C1 segment of cervical spinal cord (tissue), 14 donors: ENCODE measurements around the gene HELZ2.

Experiments used
- DNase-seq, 14 donors: peaks; one replicate each; lab custom pipeline; 2025; lab: John Stamatoyannopoulos, UW

Gene HELZ2

DNA sequence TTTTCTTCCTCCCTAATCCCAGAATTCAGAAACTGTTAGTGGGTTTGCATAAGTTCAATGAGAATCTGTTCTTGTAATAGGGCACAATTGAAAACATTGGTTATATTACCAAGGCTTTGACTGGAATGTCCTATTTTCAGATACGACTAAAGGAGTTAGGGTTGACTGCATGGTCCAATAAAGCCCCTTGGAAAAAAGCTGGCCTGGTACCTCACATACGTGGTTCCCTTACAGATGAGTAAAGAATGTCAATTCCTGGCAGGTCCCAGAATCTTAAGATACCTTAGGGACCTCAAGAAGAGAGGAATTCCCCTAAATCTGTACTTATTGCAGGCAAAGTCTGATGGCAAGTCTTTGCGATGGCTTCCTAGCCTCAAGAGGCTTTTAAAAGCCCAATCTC, 48.9 kb downstream of the HELZ2 start:
- no peak for DNase-seq
